Cardiac fibroblast (primary cell): ENCODE results near the gene NPDC1.

ENCODE experiments used
- DNase-seq, 2 donors: peaks; one replicate each; pipeline versions ENCODE4 v3.0.0 to v3.0.0-alpha.2; 2010; ENCODE audit warnings: low read depth in 2 of 2
- H3K4me3 ChIP-seq, 2 donors: replicated peaks in 1 of 2; 1 replicate in 1 of 2; 2 replicates in 1 of 2; pipeline ENCODE4 v1.5.1; 2011; ENCODE audit warnings: low read depth in 2 of 2, low read length in 2 of 2, mild to moderate bottlenecking in 2 of 2, moderate library complexity in 1 of 2
- CTCF ChIP-seq: IDR thresholded peaks from one replicate; pipeline ENCODE4 v1.5.1; 2011; ENCODE audit warnings: low read depth, mild to moderate bottlenecking, low read length, inconsistent platforms

NPDC1 gene

GRCh38 chr9:136997371-136997770 lies 48.6 kb downstream of the NPDC1 start:
- TF ChIP-seq CTCF = no peak
- DNase-seq = no peak
- no peak overlapping the region for H3K4me3 ChIP-seq

GRCh38 chr9:136996361-136997292 lies 49.4 kb downstream of the NPDC1 start, which contains the start of gene CLIC3:
Gene CLIC3, minus strand, starts transcription at chr9:136996568. Its CDS starts 25 bp downstream, at chr9:136996543.
- DNase-seq = no peak
- no peak within 1 kb of the TSS for H3K4me3 ChIP-seq
- TF ChIP-seq CTCF = no peak

- peak; percentile 12 to 48 for DNase-seq
- TF ChIP-seq CTCF = no peak
- no peak overlapping the region for H3K4me3 ChIP-seq
These were observed 50.1 kb downstream of the NPDC1 start for GRCh38 chr9:136995772-136996311.

- TF ChIP-seq CTCF = no peak
- no peak for DNase-seq
- H3K4me3 ChIP-seq = no peak overlapping the region
These were observed 50.6 kb downstream of the NPDC1 start for GRCh38 chr9:136995362-136995761.

- no peak for TF ChIP-seq CTCF
- no peak for DNase-seq
- no peak overlapping the region for H3K4me3 ChIP-seq
These were observed 51.1 kb downstream of the NPDC1 start for GRCh38 chr9:136994888-136995230.

GRCh38 chr9:136994180-136994887 lies 51.6 kb downstream of the NPDC1 start:
- no peak for DNase-seq
- H3K4me3 ChIP-seq = no peak overlapping the region
- TF ChIP-seq CTCF = no peak
